ENCODE measurements around the gene CCDC152. TPM values are rescaled to one million over a fixed set of nuclear protein-coding genes. Genes with fewer than 3 reads are reported as not detected.

Gene CCDC152
- total and polyA plus RNA-seq, 2 of the 13 experiments (the other 11 are each of a cell fraction or from before 2014, with no cell fraction given): 0.20 to 0.36 TPM

GRCh38 chr5:42800748-42801330 is 44.2 kb downstream of the CCDC152 start (continued):
- TF ChIP-seq BORCS8-MEF2B (CRISPR knock-in tag; IDR thresholded peaks at IDR 0.05) (no peak; the same call in 1 of the 2 replicates), WIZ (CRISPR knock-in tag; IDR thresholded peaks at IDR 0.05) (0 out of 2 replicates have a peak, but pooled peaks have one; percentile 31), KLF13 (CRISPR knock-in tag; IDR thresholded peaks at IDR 0.05) (no peak), ZNF562 (CRISPR knock-in tag; IDR thresholded peaks at IDR 0.05; ENCODE audit: borderline replicate concordance) (peak; percentile 78; the same call in 1 of the 2 replicates), TFDP1 (CRISPR knock-in tag; IDR thresholded peaks at IDR 0.05; ENCODE audit: borderline replicate concordance) (no peak), IRX3 (CRISPR knock-in tag; IDR thresholded peaks at IDR 0.05; ENCODE audit: borderline replicate concordance, low read depth) (no peak), ZNF746 (CRISPR knock-in tag; IDR thresholded peaks at IDR 0.05) (no peak), YEATS2 (CRISPR knock-in tag; IDR thresholded peaks at IDR 0.05; ENCODE audit: borderline replicate concordance) (no peak), ZNF749 (CRISPR knock-in tag; IDR thresholded peaks at IDR 0.05; ENCODE audit: borderline replicate concordance) (no peak; the same call in 1 of the 2 replicates), ARID4A (CRISPR knock-in tag; IDR thresholded peaks at IDR 0.05; ENCODE audit: borderline replicate concordance) (no peak), ZBTB7B (CRISPR knock-in tag; IDR thresholded peaks at IDR 0.05) (no peak), ZXDC (CRISPR knock-in tag; IDR thresholded peaks at IDR 0.05) (no peak), ZNF207 (IDR thresholded peaks at IDR 0.05; ENCODE audit: borderline replicate concordance) (no peak), MEIS2 (CRISPR knock-in tag; IDR thresholded peaks at IDR 0.05) (no peak), ZNF672 (CRISPR knock-in tag; IDR thresholded peaks at IDR 0.05) (peak; percentile 29; the same call in 1 of the 2 replicates), ZNF235 (CRISPR knock-in tag; IDR thresholded peaks at IDR 0.05; ENCODE audit: borderline replicate concordance) (no peak), BCL3 (CRISPR knock-in tag; IDR thresholded peaks at IDR 0.05) (no peak), ZNF558 (CRISPR knock-in tag; IDR thresholded peaks at IDR 0.05; ENCODE audit: borderline replicate concordance) (no peak), ZBTB7A (CRISPR knock-in tag; IDR thresholded peaks at IDR 0.05) (0 out of 2 replicates have a peak, but pooled peaks have one; percentile 23), ATF7-NPFF (CRISPR knock-in tag; IDR thresholded peaks at IDR 0.05; ENCODE audit: low read depth) (no peak), AKAP8 (CRISPR knock-in tag; IDR thresholded peaks at IDR 0.05) (0 out of 2 replicates have a peak, but pooled peaks have one; percentile 53)

All from HepG2 (cell line).